Omental fat pad (tissue), 4 donors: Measurements from ENCODE around the gene CRHR2. TPM values are rescaled to one million over a fixed set of nuclear protein-coding genes. Genes with fewer than 3 reads are reported as not detected.
"Not testable (repeated sequence)": the region's sequence is repeated elsewhere in the genome, so short reads cannot be mapped to it uniquely, and the experiment has no call there.

Source experiments
- ATAC-seq: fragments of 150-250 bp; one replicate; pipeline ENCODE4 v1.9.1; 2016; ENCODE audit warnings: mild to moderate bottlenecking, moderate library complexity; ENCODE audit not compliant: low FRiP score
- DNase-seq: peaks from one replicate; pipeline ENCODE4 v3.0.0-alpha.2; 2019; ENCODE audit warnings: low spot score
- CTCF ChIP-seq, 3 donors: fragments of 450-650 bp; IDR thresholded peaks; one replicate each; pipeline ENCODE4 v1.5.1; 2016 to 2017; ENCODE audit warnings: antibody characterized with exemption in 3 of 3, mild to moderate bottlenecking in 3 of 3, moderate library complexity in 2 of 3
- total RNA-seq, 4 donors: library from RNA; depleted of rRNA; stranded (reverse); fragments of >200 nt; gene quantifications; one replicate each; pipeline ENCODE4 v1.1.0, GENCODE V29; 2016

CRHR2 gene
- total RNA-seq, 4 donors from 2014 or later = 0.95 TPM; not detected in 3

DNA sequence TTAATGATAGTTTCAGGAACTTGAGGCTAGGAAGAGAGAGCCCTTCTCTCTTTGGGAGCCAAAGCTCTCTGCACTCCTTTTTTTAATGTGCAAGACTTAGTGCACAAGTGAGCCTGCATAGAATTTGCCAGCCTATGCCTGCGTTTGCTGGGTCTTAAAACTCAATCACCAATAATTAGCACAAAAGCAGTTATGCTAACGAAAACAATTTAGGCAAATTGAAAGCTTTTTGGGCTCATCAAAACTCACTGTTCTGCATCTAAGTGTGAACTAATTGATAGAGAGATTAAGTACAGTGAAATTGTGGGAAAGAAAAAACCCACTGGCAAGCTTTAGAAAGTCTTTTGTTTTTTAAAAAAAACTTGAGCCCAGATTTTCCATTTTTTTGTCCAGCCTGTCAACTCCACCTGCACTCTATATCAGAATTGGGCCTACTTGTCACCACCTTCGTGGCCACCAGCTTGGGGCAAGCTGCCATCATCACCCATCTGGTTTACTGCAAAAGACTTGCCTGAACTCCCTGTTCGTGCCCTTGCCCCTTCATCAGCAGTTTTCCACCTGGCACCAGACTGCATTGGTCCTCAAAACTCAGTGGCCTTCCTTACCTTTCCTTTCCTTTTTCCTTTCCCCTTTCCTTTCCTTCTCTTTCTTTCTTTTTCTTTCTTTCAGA lies 37.8 kb downstream of the CRHR2 start:
- no peak for TF ChIP-seq CTCF (IDR thresholded peaks at IDR 0.05)
- ATAC-seq (no peak), DNase-seq (no peak)

GRCh38 chr7:30642789-30643188 lies 39.5 kb downstream of the CRHR2 start:
- TF ChIP-seq CTCF (IDR thresholded peaks at IDR 0.05) = no peak
- no peak for ATAC-seq
- DNase-seq = no peak

- DNase-seq, ATAC-seq: not testable (repeated sequence)
These were observed 39.9 kb downstream of the CRHR2 start for GRCh38 chr7:30642322-30642721.

DNA sequence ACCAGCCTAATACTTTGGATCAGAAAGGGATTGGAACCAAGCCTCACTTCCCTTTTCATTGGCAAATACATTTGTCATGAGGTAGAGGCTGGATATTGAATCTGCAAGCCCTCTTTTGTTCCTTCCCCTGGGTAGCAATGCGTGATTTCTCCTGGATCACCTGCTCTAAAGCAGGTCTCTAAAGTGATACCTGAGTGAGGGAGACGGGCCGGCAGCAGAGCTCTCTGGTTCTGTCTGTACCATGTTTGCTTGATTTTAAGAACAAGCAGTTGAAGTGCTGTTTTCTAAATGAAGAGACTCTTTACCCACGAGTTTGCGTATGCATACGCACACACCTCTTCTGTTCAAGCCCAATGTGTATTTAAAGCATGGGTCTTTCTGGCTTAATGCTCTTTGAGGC lies 46.5 kb downstream of the CRHR2 start:
- no peak for ATAC-seq
- TF ChIP-seq CTCF (IDR thresholded peaks at IDR 0.05) = no peak

DNA sequence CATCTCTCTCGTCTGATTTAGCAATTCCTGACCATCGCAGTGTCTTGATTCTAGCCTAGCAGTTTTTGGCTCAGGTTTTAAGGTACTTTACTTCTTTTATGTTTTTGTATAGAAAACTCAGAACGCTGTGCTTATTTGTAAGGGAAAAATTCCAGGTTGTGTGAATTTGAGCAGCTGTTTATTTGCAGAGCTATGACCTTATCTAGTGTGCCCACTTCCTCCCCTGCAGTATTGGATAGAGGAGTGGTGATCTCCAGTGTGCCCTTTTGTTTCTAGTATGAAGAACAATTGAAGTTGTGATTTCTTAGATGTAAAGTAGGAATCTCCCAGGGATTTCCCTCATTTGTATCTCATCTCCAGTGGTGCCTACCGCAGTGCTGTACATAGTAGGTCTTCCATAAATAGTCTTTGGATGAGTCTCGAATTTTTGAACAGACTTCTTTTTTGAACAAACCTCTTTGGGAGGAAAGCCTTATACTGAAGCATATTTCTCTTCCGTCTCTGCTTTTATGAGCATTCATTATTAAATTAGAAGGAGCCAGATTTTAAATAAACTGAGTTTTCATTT lies 47.5 kb downstream of the CRHR2 start:
- TF ChIP-seq CTCF (IDR thresholded peaks at IDR 0.05) = no peak
- no peak for ATAC-seq

More for the DNA sequence above, 46.5 kb downstream of the CRHR2 start:
- no peak for DNase-seq

DNA sequence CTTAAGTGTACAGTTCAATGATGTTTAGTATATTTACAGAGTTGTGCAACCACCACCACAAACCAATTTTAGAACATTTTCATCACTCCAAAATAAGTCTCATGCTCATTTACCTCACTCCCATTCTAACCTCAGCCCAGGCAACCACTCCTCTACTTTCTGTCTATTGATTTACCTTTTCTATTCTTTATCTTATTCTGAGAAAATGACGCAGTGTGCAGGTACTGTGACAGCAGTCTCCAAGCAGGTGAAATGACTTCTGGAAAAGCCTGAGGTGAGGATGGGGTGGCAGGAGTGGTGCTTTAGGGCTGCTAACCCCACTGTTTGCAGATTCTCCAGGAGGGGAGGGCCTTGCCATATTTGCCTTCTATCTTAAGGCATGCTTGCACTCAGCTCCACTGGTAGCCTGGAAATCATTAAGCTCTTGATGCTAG lies 48.0 kb downstream of the CRHR2 start:
- no peak for ATAC-seq
- no peak for TF ChIP-seq CTCF (IDR thresholded peaks at IDR 0.05)

More for the DNA sequence above, 47.5 kb downstream of the CRHR2 start:
- DNase-seq = no peak

DNA sequence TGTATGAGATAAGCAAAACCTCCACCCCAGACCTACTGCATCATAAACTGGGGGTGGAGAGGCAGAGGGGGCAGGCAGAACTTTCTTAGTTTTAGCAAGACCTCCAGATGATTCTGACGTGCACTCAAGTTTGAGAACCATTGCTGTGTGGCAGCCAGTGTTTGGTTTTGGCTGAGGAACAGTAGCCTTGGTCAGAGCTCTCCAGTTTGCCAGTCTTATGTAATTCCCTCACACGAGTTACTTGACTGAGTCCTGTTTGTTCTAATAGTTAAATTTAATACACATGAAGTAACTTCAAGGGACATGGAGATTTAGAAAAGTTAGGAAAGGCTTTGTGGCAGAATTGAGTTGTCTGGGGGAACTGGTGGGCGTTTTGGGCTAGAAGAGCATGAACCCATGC lies 49.0 kb downstream of the CRHR2 start:
- TF ChIP-seq CTCF (IDR thresholded peaks at IDR 0.05) = no peak
- ATAC-seq = no peak

More for the DNA sequence above, 48.0 kb downstream of the CRHR2 start:
- DNase-seq = no peak

More for the DNA sequence above, 49.0 kb downstream of the CRHR2 start:
- DNase-seq = no peak
